HepG2 (cell line): ENCODE data around the gene FKBP10. TPM values are rescaled to one million over a fixed set of nuclear protein-coding genes. Genes with fewer than 3 reads are reported as not detected.

Source experiments
- ESRRA ChIP-seq: sonication (generic); formaldehyde crosslinking; IDR thresholded peaks from 2 replicates; pipeline ENCODE4 v1.5.1; 2020; ENCODE audit warnings: mild to moderate bottlenecking, low read depth, missing genetic modification reagents
- FLYWCH1 ChIP-seq: sonication (generic); formaldehyde crosslinking; IDR thresholded peaks from 2 replicates; pipeline ENCODE4 v1.8.1; 2023; ENCODE audit warnings: mild to moderate bottlenecking, missing genetic modification reagents
- FOXM1 ChIP-seq: sonication (generic); formaldehyde crosslinking; IDR thresholded peaks from 2 replicates; pipeline ENCODE4 v1.5.0; 2020; ENCODE audit warnings: missing genetic modification reagents
- GLI4 ChIP-seq: sonication (generic); formaldehyde crosslinking; IDR thresholded peaks from 2 replicates; pipeline ENCODE4 v1.5.1; 2020; ENCODE audit warnings: missing genetic modification reagents, mild to moderate bottlenecking, moderate library complexity, borderline replicate concordance
- HMG20B ChIP-seq: conservative IDR thresholded peaks from 2 replicates; pipeline ENCODE4 v1.6.1; 2016; ENCODE audit warnings: missing genetic modification reagents, missing compliant biosample characterization
- HOXA7 ChIP-seq: sonication (generic); formaldehyde crosslinking; IDR thresholded peaks from 2 replicates; pipeline ENCODE4 v1.8.1; 2022; ENCODE audit warnings: mild to moderate bottlenecking, missing genetic modification reagents, moderate library complexity
- KDM2A ChIP-seq: sonication (generic); formaldehyde crosslinking; IDR thresholded peaks from 2 replicates; pipeline ENCODE4 v1.4.0; 2020; ENCODE audit warnings: low read depth, missing genetic modification reagents, borderline replicate concordance
- KDM5A ChIP-seq: fragments of 200-600 bp; sonication (generic); IDR thresholded peaks from 2 replicates; pipeline ENCODE4 v1.7.0; 2018; ENCODE audit warnings: antibody characterized with exemption, mild to moderate bottlenecking, low read length, borderline replicate concordance
- MAFK ChIP-seq, 2 experiments: IDR thresholded peaks in 1 of 2; conservative IDR thresholded peaks in 1 of 2; 2 replicates each; pipeline ENCODE4 v1.6.1; 2011; ENCODE audit warnings: improper control_type of control experiment in 2 of 2, low read length in 2 of 2
- PBX3 ChIP-seq: sonication (generic); formaldehyde crosslinking; IDR thresholded peaks from 2 replicates; pipeline ENCODE4 v1.8.1; 2023; ENCODE audit warnings: missing genetic modification reagents, inconsistent platforms, borderline replicate concordance
- SMAD1 ChIP-seq: sonication (generic); formaldehyde crosslinking; IDR thresholded peaks from 2 replicates; pipeline ENCODE4 v1.4.0; 2020; ENCODE audit warnings: missing genetic modification reagents, low read depth, mild to moderate bottlenecking, borderline replicate concordance
- U2AF1 ChIP-seq: fragments of 200-400 bp; formaldehyde crosslinking; optimal IDR thresholded peaks from 2 replicates; pipeline ENCODE3; 2017; ENCODE audit warnings: mild to moderate bottlenecking, low read depth, low read length
- ZKSCAN8 ChIP-seq: IDR thresholded peaks from 2 replicates; pipeline ENCODE4 v1.6.1; 2016; ENCODE audit warnings: borderline replicate concordance, missing genetic modification reagents, missing compliant biosample characterization
- ZNF263 ChIP-seq: sonication (generic); formaldehyde crosslinking; IDR thresholded peaks from 2 replicates; pipeline ENCODE4 v1.4.0; 2020; ENCODE audit warnings: missing genetic modification reagents
- ZNF318 ChIP-seq: sonication (generic); formaldehyde crosslinking; IDR thresholded peaks from 2 replicates; pipeline ENCODE4 v1.4.0; 2020; ENCODE audit warnings: mild to moderate bottlenecking, missing genetic modification reagents
- ZNF549 ChIP-seq: sonication (generic); formaldehyde crosslinking; IDR thresholded peaks from 2 replicates; pipeline ENCODE4 v1.5.0; 2020; ENCODE audit warnings: missing genetic modification reagents
- ZSCAN30 ChIP-seq: sonication (generic); formaldehyde crosslinking; IDR thresholded peaks from 2 replicates; pipeline ENCODE4 v1.5.0; 2020; ENCODE audit warnings: mild to moderate bottlenecking, missing genetic modification reagents
- polyA plus RNA-seq, 8 experiments: library from polyadenylated mRNA; depleted of rRNA in 3 of 8; stranded (reverse) in 7 of 8; unstranded in 1 of 8; fragments of >200 nt; fragmentation: Illumina TruSeq in 4 of 8; extraction: Trizol in 4 of 8; gene quantifications; 2 replicates each; pipeline versions ENCODE4 v1.2.1 to v1.2.3, GENCODE V29; 2011 to 2016; ENCODE audit warnings: low read depth in 4 of 8, missing spikeins in 1 of 8, mixed read lengths in 1 of 8; ENCODE audit not compliant: insufficient read depth in 1 of 8
- total RNA-seq, 5 experiments: library from RNA; depleted of rRNA; stranded (reverse); fragments of >200 nt; fragmentation: Illumina TruSeq; extraction: Trizol; gene quantifications; 2 replicates each; pipeline ENCODE4 v1.2.3, GENCODE V29; 2016; ENCODE audit warnings: low read depth in 1 of 5

FKBP10 gene
- total and polyA plus RNA-seq, 2 of the 13 experiments (the other 11 are each of a cell fraction or from before 2014, with no cell fraction given) = 149 to 573 TPM

- TF ChIP-seq ZNF318 (CRISPR knock-in tag) (no peak), MAFK (conservative IDR thresholded peaks at IDR 0.05 in 1 of 2, IDR thresholded peaks at IDR 0.05 in 1 of 2; ENCODE audit: low read length in 2 of 2) (no peak), KDM2A (peak; percentile 4), KDM5A (no peak), U2AF1 (no peak), ESRRA (CRISPR knock-in tag) (no peak; the same call in 1 of the 2 replicates), FLYWCH1 (CRISPR knock-in tag) (no peak), HMG20B (CRISPR knock-in tag) (0 out of 2 replicates have a peak, but pooled peaks have one; percentile 13), ZNF549 (CRISPR knock-in tag) (no peak), ZKSCAN8 (CRISPR knock-in tag) (0 out of 2 replicates have a peak, but pooled peaks have one; percentile 20), FOXM1 (no peak), PBX3 (CRISPR knock-in tag) (no peak), ZSCAN30 (CRISPR knock-in tag) (no peak), SMAD1 (CRISPR knock-in tag) (0 out of 2 replicates have a peak, but pooled peaks have one; percentile 13), ZNF263 (CRISPR knock-in tag) (peak; percentile 98), HOXA7 (CRISPR knock-in tag) (0 out of 2 replicates have a peak, but pooled peaks have one; percentile 56), GLI4 (CRISPR knock-in tag) (no peak)
Measured at GRCh38 chr17:41810659-41811548, 1.9 kb upstream of the FKBP10 start (continued).
